Measurements from ENCODE around the gene WDR18. TPM values are rescaled to one million over a fixed set of nuclear protein-coding genes. Genes with fewer than 3 reads are reported as not detected.

Gene WDR18
- total RNA-seq, 1 donor from 2014 or later: 29.2 TPM

GRCh38 chr19:1040476-1041271 is 56.5 kb downstream of the WDR18 start:
- ATAC-seq (peak; percentile 78 to 85), DNase-seq (peak; percentile 93)

GRCh38 chr19:1041272-1041834 is 57.2 kb downstream of the WDR18 start:
- no peak for TF ChIP-seq CTCF (IDR thresholded peaks at IDR 0.05)
- ATAC-seq (no peak), DNase-seq (no peak)
- H3K27me3 ChIP-seq (ENCODE audit: low read depth): no peaks in the 10 kb centered on the region
- intact Hi-C loops (cut with DNase I): no loop called here
- H3K4me1 ChIP-seq: peaks cover 40% of the 10 kb centered on the region
- H3K4me3 ChIP-seq: peak overlapping the region; percentile 74
- no peaks in the 10 kb centered on the region for H3K9me3 ChIP-seq
- H3K36me3 ChIP-seq: peaks cover 33% of the 10 kb centered on the region
- H3K27ac ChIP-seq: no peak overlapping the region

More at GRCh38 chr19:1040476-1041271, 56.5 kb downstream of the WDR18 start:
- Histone ChIP-seq H3K27ac (peak overlapping the region; percentile 79), H3K4me3 (peak overlapping the region; percentile 74), H3K9me3 (no peaks in the 10 kb centered on the region), H3K4me1 (peaks cover 40% of the 10 kb centered on the region), H3K27me3 (ENCODE audit: low read depth) (no peaks in the 10 kb centered on the region), H3K36me3 (peaks cover 40% of the 10 kb centered on the region)
- TF ChIP-seq CTCF (IDR thresholded peaks at IDR 0.05): no peak
- intact Hi-C loops (cut with DNase I): no loop called here

- Histone ChIP-seq H3K27ac (no peak overlapping the region), H3K4me1 (peaks cover 40% of the 10 kb centered on the region), H3K36me3 (peaks cover 31% of the 10 kb centered on the region), H3K27me3 (ENCODE audit: low read depth) (no peaks in the 10 kb centered on the region), H3K4me3 (no peak overlapping the region), H3K9me3 (no peaks in the 10 kb centered on the region)
- ATAC-seq (no peak), DNase-seq (no peak)
- no peak for TF ChIP-seq CTCF (IDR thresholded peaks at IDR 0.05)
- intact Hi-C loops (cut with DNase I): no loop called here
Observed at GRCh38 chr19:1041835-1042685, 57.9 kb downstream of the WDR18 start.

DNA sequence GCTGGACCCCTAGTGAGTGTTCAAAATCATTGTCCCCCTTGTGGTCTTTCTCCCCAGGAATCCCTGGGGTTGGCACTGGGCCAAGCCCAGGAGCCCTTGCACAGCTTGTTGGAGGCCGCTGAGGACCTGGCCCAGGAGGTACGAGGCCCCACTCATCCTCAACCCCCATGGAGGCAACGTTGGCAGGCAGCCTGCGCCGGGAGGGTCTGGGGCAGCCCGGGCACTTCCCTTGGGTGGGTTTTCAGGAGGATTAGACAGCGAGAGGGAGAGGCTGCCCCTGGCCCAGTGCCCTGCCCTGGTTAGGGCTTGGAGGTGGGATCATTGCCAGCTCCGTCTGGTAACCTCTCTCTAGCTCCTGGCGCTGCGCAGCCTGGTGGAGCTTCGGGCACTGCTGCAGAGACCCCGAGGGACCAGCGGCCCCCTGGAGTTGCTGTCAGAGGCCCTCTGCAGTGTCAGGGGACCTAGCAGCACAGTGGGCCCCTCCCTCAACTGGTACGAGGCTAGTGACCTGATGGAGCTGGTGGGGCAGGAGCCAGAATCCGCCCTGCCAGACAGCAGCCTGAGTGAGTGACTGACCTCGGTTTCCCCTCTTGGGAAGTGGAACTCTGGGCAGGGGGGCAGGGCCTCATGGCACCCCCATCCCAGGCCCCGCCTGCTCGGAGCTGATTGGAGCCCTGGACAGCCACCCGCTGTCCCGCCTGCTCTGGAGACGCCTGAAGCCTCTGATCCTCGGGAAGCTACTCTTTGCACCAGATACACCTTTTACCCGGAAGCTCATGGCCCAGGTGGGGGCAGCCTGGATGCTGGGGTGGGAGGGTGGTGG is 58.8 kb downstream of the WDR18 start:
- H3K4me1 ChIP-seq: peaks cover 40% of the 10 kb centered on the region
- H3K27ac ChIP-seq: no peak overlapping the region
- peaks cover 27% of the 10 kb centered on the region for H3K36me3 ChIP-seq
- no peak overlapping the region for H3K4me3 ChIP-seq
- no peaks in the 10 kb centered on the region for H3K9me3 ChIP-seq
- ATAC-seq: no peak
- intact Hi-C loops (cut with DNase I): no loop called here
- H3K27me3 ChIP-seq (ENCODE audit: low read depth): no peaks in the 10 kb centered on the region
- no peak for TF ChIP-seq CTCF (IDR thresholded peaks at IDR 0.05)
- DNase-seq: no peak

Other genes with a start within 250 kb of the WDR18 start
- gene MISP, start 233.2 kb upstream of the WDR18 start, total RNA-seq: 8.9 TPM
- 254 TPM for gene PTBP1, start 186.9 kb upstream of the WDR18 start, total RNA-seq
- 2.1 TPM for gene PLPPR3, start 162.4 kb upstream of the WDR18 start, total RNA-seq
- gene AZU1, start 156.5 kb upstream of the WDR18 start, total RNA-seq: 1.7 TPM
- gene PRTN3, start 143.3 kb upstream of the WDR18 start, total RNA-seq: not detected
- gene ELANE, start 132.0 kb upstream of the WDR18 start, total RNA-seq: 0.97 TPM
- 282 TPM for gene CFD, start 124.7 kb upstream of the WDR18 start, total RNA-seq
- gene MED16, start 91.2 kb upstream of the WDR18 start, total RNA-seq: 46.1 TPM
- not detected for gene RNU6-9, start 90.9 kb upstream of the WDR18 start, total RNA-seq
- gene R3HDM4, start 71.1 kb upstream of the WDR18 start, total RNA-seq: 46.0 TPM
- not detected for gene KISS1R, start 67.0 kb upstream of the WDR18 start, total RNA-seq
- 16.9 TPM for gene ARID3A, start 58.3 kb upstream of the WDR18 start, total RNA-seq
- 3.0 TPM for gene GRIN3B, start 16.1 kb downstream of the WDR18 start, total RNA-seq
- gene TMEM259, start 36.8 kb downstream of the WDR18 start, total RNA-seq: 159 TPM
- gene RNU6-2, start 37.2 kb downstream of the WDR18 start, total RNA-seq: not detected
- 158 TPM for gene CNN2, start 42.3 kb downstream of the WDR18 start, total RNA-seq
- 53.3 TPM for gene ABCA7, start 55.8 kb downstream of the WDR18 start, total RNA-seq
- gene ARHGAP45, start 82.8 kb downstream of the WDR18 start, total RNA-seq: 83.5 TPM
- gene POLR2E, start 111.0 kb downstream of the WDR18 start, total RNA-seq: 158 TPM
- 378 TPM for gene GPX4, start 119.6 kb downstream of the WDR18 start, total RNA-seq
- gene SBNO2, start 189.9 kb downstream of the WDR18 start, total RNA-seq: 91.6 TPM
- gene STK11, start 221.4 kb downstream of the WDR18 start, total RNA-seq: 50.5 TPM

All from lower lobe of right lung (tissue), 2 donors.